PC-9 (cell line): Measurements from ENCODE around the gene ROBO1.

Experiments used
- EZH2 ChIP-seq: fragments of 200-600 bp; sonication (generic); IDR thresholded peaks from 2 replicates; pipeline ENCODE4 v1.8.0; 2017; ENCODE audit warnings: antibody characterized with exemption, low read depth
- TF ChIP-seq, protein P1 (sequence below): fragments of 200-600 bp; sonication (generic); conservative IDR thresholded peaks from 2 replicates; pipeline ENCODE4 v1.6.1; 2017; ENCODE audit warnings: mixed run types, antibody characterized with exemption, mild to moderate bottlenecking, moderate library complexity

DNA sequence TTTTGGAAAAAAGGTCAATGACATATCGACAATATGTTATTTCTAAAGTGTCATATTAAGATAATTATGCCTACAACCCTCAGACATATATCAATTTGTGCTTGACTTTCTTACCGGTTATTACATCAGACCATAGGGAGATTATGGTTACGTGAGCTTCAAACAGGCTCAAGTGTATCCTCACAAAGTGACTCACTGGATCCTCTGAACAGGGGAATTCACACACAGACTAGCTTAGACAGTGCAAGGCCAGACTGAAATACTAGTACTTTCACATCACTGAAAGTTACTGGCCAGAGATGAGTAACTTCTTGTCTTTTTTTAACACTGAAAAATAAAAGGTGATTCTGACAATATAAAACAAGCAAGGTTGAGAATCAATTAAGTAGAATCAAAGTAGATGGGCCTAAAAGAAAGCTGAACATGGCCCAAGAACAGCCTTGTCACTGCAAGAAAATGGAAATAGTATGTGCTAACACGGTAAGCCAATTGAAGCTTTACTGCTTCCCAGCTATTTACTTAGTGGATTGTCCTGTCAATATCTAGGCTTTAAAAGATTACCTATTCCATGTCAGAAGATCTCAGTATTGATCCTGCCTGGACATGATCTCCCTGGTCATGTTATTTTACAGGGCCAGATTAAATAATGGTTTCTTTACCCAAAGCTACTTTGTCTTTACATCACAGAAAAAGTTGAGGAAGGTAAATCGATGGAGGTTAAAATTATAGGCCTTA lies 848.6 kb downstream of the ROBO1 start:
- TF ChIP-seq, protein P1, sequence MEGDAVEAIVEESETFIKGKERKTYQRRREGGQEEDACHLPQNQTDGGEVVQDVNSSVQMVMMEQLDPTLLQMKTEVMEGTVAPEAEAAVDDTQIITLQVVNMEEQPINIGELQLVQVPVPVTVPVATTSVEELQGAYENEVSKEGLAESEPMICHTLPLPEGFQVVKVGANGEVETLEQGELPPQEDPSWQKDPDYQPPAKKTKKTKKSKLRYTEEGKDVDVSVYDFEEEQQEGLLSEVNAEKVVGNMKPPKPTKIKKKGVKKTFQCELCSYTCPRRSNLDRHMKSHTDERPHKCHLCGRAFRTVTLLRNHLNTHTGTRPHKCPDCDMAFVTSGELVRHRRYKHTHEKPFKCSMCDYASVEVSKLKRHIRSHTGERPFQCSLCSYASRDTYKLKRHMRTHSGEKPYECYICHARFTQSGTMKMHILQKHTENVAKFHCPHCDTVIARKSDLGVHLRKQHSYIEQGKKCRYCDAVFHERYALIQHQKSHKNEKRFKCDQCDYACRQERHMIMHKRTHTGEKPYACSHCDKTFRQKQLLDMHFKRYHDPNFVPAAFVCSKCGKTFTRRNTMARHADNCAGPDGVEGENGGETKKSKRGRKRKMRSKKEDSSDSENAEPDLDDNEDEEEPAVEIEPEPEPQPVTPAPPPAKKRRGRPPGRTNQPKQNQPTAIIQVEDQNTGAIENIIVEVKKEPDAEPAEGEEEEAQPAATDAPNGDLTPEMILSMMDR = no peak
- TF ChIP-seq EZH2 = no peak
